Activated naive CD4-positive, alpha-beta T cell treated with anti-CD3 and anti-CD28 coated beads, Interleukin-2, amount 50 U/mL, for 24 hours (primary cell): Measurements from ENCODE around the gene VAMP2.
A peak's percentile ranks its signal among the peaks of the same experiment; 100 is the strongest.

Experiments
- H3K27ac Mint-ChIP-seq: one replicate; pipeline ENCODE4 v1.8.0; 2021; ENCODE audit warnings: mild to moderate bottlenecking, mixed read lengths
- H3K27me3 Mint-ChIP-seq: one replicate; pipeline ENCODE4 v1.8.0; 2021; ENCODE audit warnings: mixed read lengths
- H3K36me3 Mint-ChIP-seq: one replicate; pipeline ENCODE4 v1.8.0; 2021; ENCODE audit warnings: mixed read lengths
- H3K4me1 Mint-ChIP-seq: one replicate; pipeline ENCODE4 v1.8.0; 2021; ENCODE audit warnings: mixed read lengths
- H3K4me3 Mint-ChIP-seq: one replicate; pipeline ENCODE4 v1.8.0; 2021; ENCODE audit warnings: mild to moderate bottlenecking, mixed read lengths
- H3K9me3 Mint-ChIP-seq: one replicate; pipeline ENCODE4 v1.8.0; 2021; ENCODE audit warnings: mixed read lengths

VAMP2 gene

DNA sequence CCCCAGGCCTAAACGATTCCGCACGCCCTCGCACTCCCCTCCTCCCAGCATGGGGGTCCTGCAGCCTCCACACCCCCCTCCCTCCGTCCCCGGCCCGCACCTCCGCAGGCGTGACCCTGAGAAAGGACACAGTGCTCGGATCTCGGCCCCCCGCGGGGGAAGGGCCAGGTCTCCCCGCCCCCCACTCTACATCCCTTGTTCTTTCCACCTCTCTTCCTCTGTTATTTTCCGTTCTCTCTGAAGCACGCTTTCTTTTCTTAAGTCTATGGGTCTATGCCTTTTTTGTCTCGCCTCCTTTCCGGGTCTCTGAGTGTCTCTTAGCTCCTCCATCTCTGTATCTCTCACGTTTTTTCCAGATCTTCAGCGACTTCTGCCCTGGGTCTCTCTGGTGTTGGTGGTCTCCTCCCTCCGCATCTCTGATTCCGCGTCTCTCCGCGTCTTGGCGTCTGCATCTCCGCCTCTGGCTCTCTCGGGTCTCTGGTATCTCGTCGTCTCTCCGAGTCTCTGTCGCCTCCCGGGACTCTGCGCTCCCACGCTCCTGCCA lies 36.7 kb downstream of the VAMP2 start:
- peaks cover 9% of the 10 kb centered on the region for H3K27me3 Mint-ChIP-seq
- H3K27ac Mint-ChIP-seq: peak overlapping the region; percentile 100
- peaks cover 47% of the 10 kb centered on the region for H3K4me1 Mint-ChIP-seq
- peak overlapping the region; percentile 93 for H3K4me3 Mint-ChIP-seq
- peaks cover 1% of the 10 kb centered on the region for H3K36me3 Mint-ChIP-seq
- H3K9me3 Mint-ChIP-seq: no peaks in the 10 kb centered on the region

DNA sequence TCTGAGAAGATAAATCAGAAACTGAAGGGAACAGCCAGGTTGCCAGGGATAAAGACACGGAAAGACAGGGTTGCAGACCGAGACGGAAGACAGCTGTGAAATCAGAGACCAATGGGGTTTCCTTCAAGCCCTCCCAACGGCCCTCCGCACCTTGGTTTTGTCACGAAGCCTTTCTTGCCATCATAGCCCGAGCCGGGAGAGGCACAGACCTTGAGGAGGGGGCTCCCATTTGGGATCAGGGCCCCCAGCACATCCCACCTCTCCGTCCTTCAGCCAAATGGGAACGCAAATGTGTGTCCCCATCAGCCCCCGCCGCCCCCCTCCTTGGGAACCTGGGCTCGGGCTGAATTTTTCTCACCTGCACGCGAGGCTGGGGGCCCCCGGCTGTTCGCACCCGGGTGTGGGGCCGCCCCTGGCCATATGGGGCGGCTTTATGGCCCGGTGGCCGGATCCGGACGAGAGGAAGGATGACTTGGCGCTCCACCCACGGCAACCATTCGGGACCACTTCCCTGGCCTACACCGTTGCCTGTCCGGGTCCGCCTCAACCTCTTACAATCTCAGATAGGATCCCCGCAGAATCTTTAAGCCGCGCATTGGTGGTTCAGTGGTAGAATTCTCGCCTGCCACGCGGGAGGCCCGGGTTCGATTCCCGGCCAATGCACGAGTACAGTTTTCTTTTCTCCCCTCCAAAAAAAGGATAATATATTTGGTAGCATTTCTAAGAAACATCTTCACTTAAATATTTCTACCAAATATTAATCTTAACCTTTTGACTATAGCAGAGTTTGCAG lies 37.4 kb downstream of the VAMP2 start:
- peak overlapping the region; percentile 93 for H3K4me3 Mint-ChIP-seq
- H3K27me3 Mint-ChIP-seq: peaks cover 12% of the 10 kb centered on the region
- H3K9me3 Mint-ChIP-seq: no peaks in the 10 kb centered on the region
- peaks cover 54% of the 10 kb centered on the region for H3K4me1 Mint-ChIP-seq
- H3K27ac Mint-ChIP-seq: peak overlapping the region; percentile 100
- H3K36me3 Mint-ChIP-seq: peaks cover 1% of the 10 kb centered on the region

DNA sequence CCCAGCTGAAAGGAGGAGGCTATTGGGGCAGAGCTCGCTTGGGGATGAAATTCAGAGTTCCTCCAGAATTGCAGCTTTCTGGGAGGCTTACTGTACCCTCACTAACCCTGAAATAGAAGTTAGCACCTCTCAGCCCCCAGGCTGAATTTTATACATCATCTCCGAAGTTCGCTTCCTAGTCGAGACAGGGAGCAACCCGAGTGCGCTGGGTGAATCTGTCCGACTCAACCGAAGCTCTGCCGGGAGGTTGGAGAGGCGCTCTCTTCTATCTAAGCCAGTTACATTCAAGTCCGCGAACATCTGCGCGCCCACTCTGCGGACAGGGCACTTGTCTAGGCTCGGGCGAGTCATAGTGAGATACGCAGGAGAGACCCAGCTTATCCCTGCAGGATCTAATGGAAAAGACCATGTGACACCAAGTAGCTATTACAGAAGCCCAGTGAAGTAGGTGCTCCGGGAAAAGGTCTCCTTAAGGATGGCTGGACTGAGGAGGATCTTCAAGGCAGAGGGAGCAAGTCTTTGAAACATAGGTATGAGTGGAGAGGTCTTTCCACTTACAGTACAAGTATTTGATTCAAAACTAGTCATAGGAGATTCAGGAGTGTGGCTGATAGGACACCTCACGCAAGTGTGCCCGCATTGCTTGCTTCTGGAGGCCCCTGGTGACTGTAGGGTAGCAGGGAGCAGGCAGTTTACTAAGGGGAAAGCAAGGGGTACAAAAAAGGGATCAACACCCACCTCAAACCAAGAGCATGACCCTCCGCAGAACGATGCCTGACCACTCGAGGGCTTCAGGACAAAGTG lies 38.2 kb downstream of the VAMP2 start:
- peak overlapping the region; percentile 100 for H3K27ac Mint-ChIP-seq
- no peaks in the 10 kb centered on the region for H3K9me3 Mint-ChIP-seq
- peaks cover 15% of the 10 kb centered on the region for H3K27me3 Mint-ChIP-seq
- H3K36me3 Mint-ChIP-seq: peaks cover 3% of the 10 kb centered on the region
- H3K4me3 Mint-ChIP-seq: peak overlapping the region; percentile 93
- peaks cover 62% of the 10 kb centered on the region for H3K4me1 Mint-ChIP-seq

DNA sequence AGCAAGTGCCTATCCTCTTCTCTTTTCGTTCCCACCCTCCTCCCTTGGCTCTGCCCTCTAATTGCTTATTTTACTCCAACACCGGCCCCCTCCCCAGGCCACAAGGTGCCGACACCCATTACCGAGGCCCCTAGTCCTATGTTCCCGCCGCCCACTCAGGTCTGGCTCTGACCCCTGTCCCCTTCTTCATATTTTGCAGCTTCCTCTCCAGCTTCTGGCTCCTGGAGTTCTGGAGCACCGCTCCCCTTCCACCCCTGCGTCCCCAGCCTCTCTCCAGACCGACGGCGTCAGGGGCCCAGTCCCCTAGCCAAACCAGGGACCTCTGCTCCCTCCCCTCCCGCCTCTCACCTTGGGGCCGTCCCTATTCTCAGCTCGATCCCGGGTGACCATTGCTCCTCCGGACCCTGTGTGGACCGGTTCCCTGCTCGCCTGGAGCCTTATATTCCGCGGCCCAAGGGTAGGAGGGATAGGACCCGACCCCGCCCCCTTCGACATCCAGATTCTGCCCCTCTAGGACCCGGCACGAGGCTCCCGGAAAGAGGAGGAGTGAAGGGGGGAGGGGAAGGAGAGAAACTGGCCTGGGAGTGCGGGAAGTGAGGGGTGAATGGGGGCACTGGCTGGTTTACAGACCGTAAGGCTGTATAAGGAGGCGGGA lies 38.9 kb downstream of the VAMP2 start, which contains the start of gene HES7:
TSS of gene HES7 (minus strand) at position 412 of the 655 bp plus-strand sequence. CDS start at position 390, 22 bp downstream.
- Mint-ChIP-seq H3K4me3 (peak within 1 kb of the TSS; percentile 93), H3K27me3 (peaks cover 17% of the 10 kb centered on the region), H3K4me1 (peaks cover 66% of the 10 kb centered on the region), H3K9me3 (no peaks in the 10 kb centered on the region), H3K27ac (peak within 1 kb of the TSS; percentile 100), H3K36me3 (peaks cover 3% of the 10 kb centered on the region)

DNA sequence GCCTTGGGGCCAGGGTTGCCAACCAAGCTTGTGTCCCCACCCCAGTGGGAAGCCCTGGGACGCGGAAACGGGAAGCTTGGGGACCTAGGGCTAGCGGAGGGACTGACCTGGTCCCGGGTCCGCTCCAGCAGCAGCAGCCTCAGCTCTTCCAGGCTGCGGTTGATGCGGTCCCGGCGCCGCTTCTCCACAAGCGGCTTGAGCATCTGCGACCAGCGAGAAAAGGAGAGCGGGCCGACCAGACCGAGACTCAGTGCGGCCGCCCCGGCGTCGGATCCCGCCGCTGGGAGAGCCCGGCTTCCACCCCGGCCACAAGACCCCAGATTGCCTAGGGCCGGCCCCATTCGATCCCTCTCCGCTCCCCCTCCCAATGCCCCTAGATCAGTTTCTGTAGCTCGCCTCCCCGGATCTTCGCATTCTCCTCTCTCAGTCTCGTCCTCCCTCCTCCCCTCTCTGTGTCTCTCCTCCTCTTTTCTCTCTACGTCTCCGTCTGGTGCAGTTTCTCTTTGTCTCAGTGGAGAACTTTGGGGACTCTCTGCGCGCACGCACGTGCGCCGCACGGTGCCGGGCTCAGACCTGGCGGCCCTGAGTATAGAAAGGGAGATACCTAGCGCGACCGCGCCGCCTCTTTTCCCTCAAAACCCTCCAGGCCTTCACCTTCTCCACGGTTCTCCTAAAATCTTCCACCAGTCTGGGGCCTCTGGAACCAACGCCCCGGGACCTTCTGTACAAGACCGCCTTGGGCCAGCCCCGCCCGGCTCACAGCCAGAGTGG lies 39.6 kb downstream of the VAMP2 start:
- H3K4me3 Mint-ChIP-seq: peak overlapping the region; percentile 93

DNA sequence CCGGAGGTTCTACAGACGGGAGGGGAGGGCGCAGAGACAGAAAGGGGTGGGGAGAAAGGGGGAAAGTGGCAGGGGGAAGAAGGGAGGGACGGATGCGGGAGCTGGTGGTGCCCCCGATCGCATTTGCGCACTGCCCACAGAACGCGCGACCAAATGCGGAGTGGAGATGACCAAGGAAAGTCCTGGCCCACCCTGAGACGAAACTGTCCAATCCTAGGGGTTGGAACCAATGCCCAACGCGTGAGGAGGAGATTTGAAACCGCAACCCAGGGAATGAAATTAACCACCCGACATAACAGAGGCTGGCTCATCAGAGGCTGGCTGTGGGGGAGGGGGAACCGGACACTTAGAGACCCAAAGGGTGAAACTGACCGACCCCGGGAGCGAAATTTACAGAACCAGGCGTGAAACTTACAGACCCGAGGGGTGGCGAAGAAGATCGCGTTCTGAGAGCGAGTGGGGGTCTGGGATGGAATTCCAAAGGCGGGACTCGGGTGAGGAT lies 40.3 kb downstream of the VAMP2 start:
- Mint-ChIP-seq H3K27ac (no peak overlapping the region), H3K36me3 (peaks cover 3% of the 10 kb centered on the region), H3K27me3 (peaks cover 17% of the 10 kb centered on the region), H3K4me3 (peak overlapping the region; percentile 93), H3K4me1 (peaks cover 80% of the 10 kb centered on the region), H3K9me3 (no peaks in the 10 kb centered on the region)

More for the DNA sequence above, 39.6 kb downstream of the VAMP2 start:
- Mint-ChIP-seq H3K27ac (peak overlapping the region; percentile 85), H3K36me3 (peaks cover 3% of the 10 kb centered on the region), H3K4me1 (peaks cover 73% of the 10 kb centered on the region), H3K27me3 (peaks cover 17% of the 10 kb centered on the region), H3K9me3 (no peaks in the 10 kb centered on the region)

DNA sequence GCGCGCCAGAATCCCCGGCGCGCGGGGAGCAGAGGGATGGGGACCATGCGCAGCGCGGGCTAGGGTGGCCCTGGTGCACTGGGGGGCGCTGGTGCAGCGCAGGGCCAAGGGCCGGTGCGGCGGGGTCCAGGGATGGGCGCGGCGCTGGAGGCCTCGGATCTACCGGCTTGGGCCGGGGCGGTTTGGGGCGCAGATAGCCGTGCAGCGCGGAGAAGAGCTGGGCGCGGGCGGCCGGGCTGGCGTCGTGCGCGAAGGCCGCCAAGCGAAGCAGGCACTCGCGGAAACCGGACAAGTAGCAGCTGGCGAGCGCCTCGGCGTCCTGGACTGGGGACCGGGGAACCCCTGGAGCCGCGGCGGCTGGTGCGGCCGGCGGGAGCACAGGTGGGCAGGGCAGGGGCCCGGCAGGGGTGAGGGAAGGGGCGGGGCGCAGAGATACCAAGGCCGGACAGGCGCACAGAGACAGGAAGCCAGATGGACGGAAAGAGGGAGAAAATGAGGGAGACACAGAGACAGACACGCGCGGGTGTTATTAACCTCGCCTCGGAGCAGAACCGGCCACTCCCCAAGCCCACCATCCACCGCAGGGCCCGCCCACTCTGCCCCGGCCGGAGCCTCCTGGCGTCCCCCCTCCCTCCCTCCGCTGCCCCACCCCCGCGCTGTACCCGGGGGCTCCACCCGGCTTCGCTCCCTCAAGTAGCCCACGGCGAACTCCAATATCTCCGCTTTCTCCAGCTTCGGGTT lies 40.9 kb downstream of the VAMP2 start:
- H3K27ac Mint-ChIP-seq: no peak overlapping the region
- peak overlapping the region; percentile 93 for H3K4me3 Mint-ChIP-seq
- H3K4me1 Mint-ChIP-seq: peaks cover 75% of the 10 kb centered on the region
- no peaks in the 10 kb centered on the region for H3K9me3 Mint-ChIP-seq
- peaks cover 3% of the 10 kb centered on the region for H3K36me3 Mint-ChIP-seq
- peaks cover 17% of the 10 kb centered on the region for H3K27me3 Mint-ChIP-seq

DNA sequence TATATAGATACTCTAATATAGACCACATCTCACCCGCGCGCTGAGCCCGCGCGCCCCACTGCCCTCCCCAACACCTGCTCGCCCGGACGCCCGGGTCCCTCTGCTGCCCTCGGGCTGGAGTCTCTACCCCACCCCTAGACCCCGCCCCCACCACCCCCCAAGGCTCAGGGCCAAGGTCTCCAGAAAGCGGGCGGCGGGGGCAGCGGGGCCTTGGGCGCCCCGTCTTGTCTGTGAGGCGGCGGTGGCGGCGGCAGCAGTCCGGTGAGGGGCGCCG lies 41.4 kb downstream of the VAMP2 start:
- Mint-ChIP-seq H3K4me3 (peak overlapping the region; percentile 88), H3K9me3 (no peaks in the 10 kb centered on the region), H3K27me3 (peaks cover 17% of the 10 kb centered on the region), H3K27ac (no peak overlapping the region), H3K36me3 (peaks cover 3% of the 10 kb centered on the region), H3K4me1 (peaks cover 71% of the 10 kb centered on the region)

DNA sequence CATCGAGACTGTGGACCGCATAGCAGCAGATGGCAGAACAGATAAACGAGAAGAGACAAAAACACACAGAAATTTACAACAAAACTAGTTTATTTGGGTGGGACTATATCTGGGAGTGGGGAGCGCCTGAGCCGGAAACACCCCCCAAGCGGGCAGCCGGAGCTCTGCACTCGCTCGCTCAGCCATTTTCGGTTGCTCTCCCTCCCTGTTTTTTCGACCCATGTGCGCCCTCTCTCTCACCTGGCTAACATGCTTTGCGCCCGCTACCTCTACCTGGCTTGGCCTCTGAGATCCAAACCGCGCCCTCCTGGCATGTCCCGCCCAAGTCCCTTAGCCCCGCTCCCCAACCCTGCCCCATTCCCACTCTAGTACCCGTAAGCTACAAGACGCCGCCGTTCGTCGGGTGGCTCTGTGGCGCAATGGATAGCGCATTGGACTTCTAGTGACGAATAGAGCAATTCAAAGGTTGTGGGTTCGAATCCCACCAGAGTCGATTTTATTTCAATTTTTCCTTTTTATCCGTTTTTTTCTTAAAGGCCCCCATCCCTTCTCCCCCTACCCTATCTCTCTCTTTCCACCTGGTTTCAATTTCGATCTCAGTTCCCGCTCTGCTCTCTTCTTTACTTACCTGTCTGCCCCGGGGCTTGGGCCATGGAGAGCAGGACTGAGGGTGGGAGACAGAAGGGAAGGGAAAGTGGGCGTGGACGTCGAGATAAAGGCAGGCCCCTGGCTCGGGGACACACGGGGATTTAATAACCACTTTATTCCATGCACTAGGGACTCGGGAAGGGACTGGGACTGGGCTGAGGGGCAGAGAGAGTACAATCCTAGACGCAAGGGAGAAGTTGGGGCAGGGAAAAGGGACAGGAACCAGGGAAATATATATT lies 42.0 kb downstream of the VAMP2 start:
- Mint-ChIP-seq H3K4me3 (peak overlapping the region; percentile 88), H3K27ac (peak overlapping the region; percentile 100), H3K4me1 (peaks cover 66% of the 10 kb centered on the region), H3K27me3 (peaks cover 19% of the 10 kb centered on the region), H3K36me3 (peaks cover 3% of the 10 kb centered on the region), H3K9me3 (no peaks in the 10 kb centered on the region)

DNA sequence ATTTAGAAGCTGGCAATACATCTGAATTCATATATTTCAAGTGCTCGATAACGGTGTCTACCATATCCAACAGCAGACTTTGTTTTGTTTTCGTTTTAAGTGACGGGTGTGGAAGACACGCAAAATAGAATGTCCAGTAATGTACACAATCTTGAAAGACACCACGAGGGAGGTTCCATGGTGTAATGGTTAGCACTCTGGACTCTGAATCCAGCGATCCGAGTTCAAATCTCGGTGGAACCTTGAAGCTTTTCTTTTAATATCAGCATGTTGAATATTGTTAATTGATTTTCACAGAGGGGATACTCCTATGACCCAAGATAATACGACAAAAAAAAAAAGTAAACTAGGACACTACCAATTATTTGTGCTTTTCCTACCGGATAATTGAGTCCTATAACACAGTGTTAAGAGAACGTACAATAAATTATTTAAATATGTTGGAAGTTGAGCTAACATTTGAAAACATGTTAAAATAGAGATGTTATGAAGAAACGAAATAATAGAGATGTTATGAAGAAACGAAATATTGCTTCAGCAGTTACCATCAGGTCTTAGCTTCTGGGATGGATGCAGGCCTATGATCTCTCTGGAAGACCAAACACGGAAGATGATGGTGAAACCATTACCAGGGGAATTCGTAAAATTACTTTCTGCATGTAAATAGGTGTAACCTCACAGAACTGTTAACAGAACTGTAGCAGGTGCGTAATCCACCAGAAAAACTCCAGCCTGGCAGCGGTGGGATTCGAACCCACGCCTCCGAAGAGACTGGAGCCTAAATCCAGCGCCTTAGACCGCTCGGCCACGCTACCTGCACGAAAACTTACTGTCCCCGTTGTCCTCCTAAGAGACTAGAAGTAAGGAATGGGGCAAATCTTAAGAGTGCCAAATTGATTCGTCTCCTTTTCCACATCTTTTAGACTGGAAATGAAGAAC lies 42.9 kb downstream of the VAMP2 start:
- peaks cover 59% of the 10 kb centered on the region for H3K4me1 Mint-ChIP-seq
- peaks cover 25% of the 10 kb centered on the region for H3K27me3 Mint-ChIP-seq
- H3K36me3 Mint-ChIP-seq: peaks cover 2% of the 10 kb centered on the region
- H3K27ac Mint-ChIP-seq: peak overlapping the region; percentile 100
- H3K4me3 Mint-ChIP-seq: peak overlapping the region; percentile 88
- H3K9me3 Mint-ChIP-seq: no peaks in the 10 kb centered on the region

DNA sequence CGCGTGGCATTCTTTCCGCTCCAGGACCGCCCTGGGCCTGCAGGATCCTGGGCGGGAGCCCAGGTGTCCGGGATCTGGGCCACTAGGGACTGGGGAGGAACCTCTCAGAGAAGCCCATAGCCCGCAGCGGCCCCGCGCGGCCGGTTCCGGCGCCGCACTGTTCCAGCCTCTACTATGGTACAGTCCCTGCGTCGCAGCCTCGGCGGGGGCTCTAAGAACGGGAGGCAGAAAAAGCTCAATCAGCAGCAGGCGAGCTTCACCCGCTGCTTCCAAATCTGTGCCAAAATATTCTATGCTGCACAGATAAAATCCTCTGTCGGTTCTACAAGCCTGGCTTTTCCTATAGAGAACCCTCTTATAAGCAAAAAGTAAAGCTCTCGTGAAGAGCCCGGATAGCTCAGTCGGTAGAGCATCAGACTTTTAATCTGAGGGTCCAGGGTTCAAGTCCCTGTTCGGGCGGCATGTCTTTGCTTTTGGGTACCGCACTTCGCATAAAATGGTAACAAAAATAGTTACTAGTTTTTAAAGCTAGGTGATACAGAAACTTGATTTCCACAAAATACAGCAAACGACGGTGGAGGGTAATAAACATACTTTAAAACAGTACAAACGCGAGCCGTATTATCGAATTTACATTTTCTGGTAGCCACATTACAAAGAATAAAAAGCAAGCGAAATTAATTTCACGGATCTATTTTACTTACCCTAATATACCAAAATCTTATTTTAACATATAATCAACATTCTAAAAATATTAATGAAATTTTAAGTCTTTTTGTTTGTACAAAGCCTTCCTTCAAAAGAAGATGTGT lies 43.8 kb downstream of the VAMP2 start:
- Mint-ChIP-seq H3K27me3 (peaks cover 25% of the 10 kb centered on the region), H3K36me3 (peaks cover 2% of the 10 kb centered on the region), H3K4me3 (peak overlapping the region; percentile 96), H3K27ac (peak overlapping the region; percentile 100), H3K9me3 (no peaks in the 10 kb centered on the region), H3K4me1 (peaks cover 50% of the 10 kb centered on the region)
